Dendritic cell treated with granulocyte-macrophage colony-stimulating factor and Interleukin-4, amounts not matched to agents 40 ng/mL and 50 ng/mL, for 4 days (primary cell): ENCODE results near the gene PDLIM5.

Experiments used
- H3K27ac Mint-ChIP-seq: one replicate; pipeline ENCODE4 v1.8.0; 2022; ENCODE audit warnings: mild to moderate bottlenecking, mixed read lengths
- H3K27me3 Mint-ChIP-seq: one replicate; pipeline ENCODE4 v1.8.0; 2022; ENCODE audit warnings: mild to moderate bottlenecking, mixed read lengths
- H3K36me3 Mint-ChIP-seq: one replicate; pipeline ENCODE4 v1.8.0; 2022; ENCODE audit warnings: low read depth, mixed read lengths
- H3K4me1 Mint-ChIP-seq: one replicate; pipeline ENCODE4 v1.8.0; 2022; ENCODE audit warnings: low read depth, mixed read lengths
- H3K4me3 Mint-ChIP-seq: one replicate; pipeline ENCODE4 v1.8.0; 2022; ENCODE audit warnings: mild to moderate bottlenecking, moderate library complexity, mixed read lengths
- H3K9me3 Mint-ChIP-seq: one replicate; pipeline ENCODE4 v1.8.0; 2022; ENCODE audit warnings: mixed read lengths
- intact Hi-C: fragments of 100-400 bp; cut with micrococcal nuclease; formaldehyde crosslinking; loops from one replicate; pipeline ENCODE4 v1.15.0; 2022

Gene PDLIM5

GRCh38 chr4:94561249-94562024 lies 109.7 kb downstream of the PDLIM5 start:
- Mint-ChIP-seq H3K36me3 (no peaks in the 10 kb centered on the region), H3K27me3 (no peaks in the 10 kb centered on the region), H3K27ac (peak overlapping the region; percentile 57), H3K9me3 (no peaks in the 10 kb centered on the region), H3K4me1 (peaks cover 16% of the 10 kb centered on the region), H3K4me3 (no peak overlapping the region)
- intact Hi-C loops = no loop called here

GRCh38 chr4:94562285-94562684 lies 110.5 kb downstream of the PDLIM5 start:
- no peaks in the 10 kb centered on the region for H3K36me3 Mint-ChIP-seq

GRCh38 chr4:94564252-94564651 lies 112.5 kb downstream of the PDLIM5 start:
- peaks cover 8% of the 10 kb centered on the region for H3K4me1 Mint-ChIP-seq
- no peak overlapping the region for H3K27ac Mint-ChIP-seq
- H3K4me3 Mint-ChIP-seq = no peak overlapping the region
- no peaks in the 10 kb centered on the region for H3K36me3 Mint-ChIP-seq
- no peaks in the 10 kb centered on the region for H3K27me3 Mint-ChIP-seq
- intact Hi-C loops = no loop called here
- H3K9me3 Mint-ChIP-seq = no peaks in the 10 kb centered on the region

More at GRCh38 chr4:94562285-94562684, 110.5 kb downstream of the PDLIM5 start:
- intact Hi-C loops = no loop called here
- Mint-ChIP-seq H3K4me3 (no peak overlapping the region), H3K4me1 (peaks cover 15% of the 10 kb centered on the region), H3K27ac (no peak overlapping the region), H3K9me3 (no peaks in the 10 kb centered on the region), H3K27me3 (no peaks in the 10 kb centered on the region)

- intact Hi-C loops = no loop called here
- H3K4me1 Mint-ChIP-seq = peaks cover 4% of the 10 kb centered on the region
- H3K9me3 Mint-ChIP-seq = no peaks in the 10 kb centered on the region
- no peaks in the 10 kb centered on the region for H3K27me3 Mint-ChIP-seq
- H3K27ac Mint-ChIP-seq = no peak overlapping the region
- no peaks in the 10 kb centered on the region for H3K36me3 Mint-ChIP-seq
- H3K4me3 Mint-ChIP-seq = no peak overlapping the region
These were observed 114.7 kb downstream of the PDLIM5 start for GRCh38 chr4:94566420-94566819.

- Mint-ChIP-seq H3K4me1 (no peaks in the 10 kb centered on the region), H3K9me3 (no peaks in the 10 kb centered on the region), H3K27ac (no peak overlapping the region), H3K27me3 (no peaks in the 10 kb centered on the region), H3K4me3 (no peak overlapping the region), H3K36me3 (no peaks in the 10 kb centered on the region)
- intact Hi-C loops = no loop called here
These were observed 116.1 kb downstream of the PDLIM5 start for GRCh38 chr4:94567811-94568210.

GRCh38 chr4:94570558-94570957 lies 118.8 kb downstream of the PDLIM5 start:
- intact Hi-C loops = no loop called here
- Mint-ChIP-seq H3K4me3 (no peak overlapping the region), H3K27ac (no peak overlapping the region), H3K4me1 (peaks cover 1% of the 10 kb centered on the region), H3K27me3 (no peaks in the 10 kb centered on the region), H3K9me3 (no peaks in the 10 kb centered on the region), H3K36me3 (peaks cover 18% of the 10 kb centered on the region)

- Mint-ChIP-seq H3K27me3 (no peaks in the 10 kb centered on the region), H3K9me3 (no peaks in the 10 kb centered on the region), H3K36me3 (peaks cover 26% of the 10 kb centered on the region), H3K4me3 (no peak overlapping the region), H3K27ac (no peak overlapping the region), H3K4me1 (peaks cover 5% of the 10 kb centered on the region)
- intact Hi-C loops = no loop called here
These were observed 119.6 kb downstream of the PDLIM5 start for GRCh38 chr4:94571298-94571697.

GRCh38 chr4:94571715-94572114 lies 120.0 kb downstream of the PDLIM5 start:
- Mint-ChIP-seq H3K9me3 (no peaks in the 10 kb centered on the region), H3K4me3 (no peak overlapping the region), H3K4me1 (peaks cover 5% of the 10 kb centered on the region), H3K36me3 (peaks cover 27% of the 10 kb centered on the region), H3K27me3 (no peaks in the 10 kb centered on the region), H3K27ac (no peak overlapping the region)
- intact Hi-C loops = no loop called here

- Mint-ChIP-seq H3K36me3 (peaks cover 27% of the 10 kb centered on the region), H3K9me3 (no peaks in the 10 kb centered on the region), H3K27ac (no peak overlapping the region), H3K27me3 (no peaks in the 10 kb centered on the region), H3K4me3 (no peak overlapping the region), H3K4me1 (peaks cover 5% of the 10 kb centered on the region)
- intact Hi-C loops = no loop called here
These were observed 122.3 kb downstream of the PDLIM5 start for GRCh38 chr4:94574050-94574449.

- Mint-ChIP-seq H3K27me3 (no peaks in the 10 kb centered on the region), H3K4me3 (no peak overlapping the region), H3K9me3 (no peaks in the 10 kb centered on the region), H3K4me1 (peaks cover 5% of the 10 kb centered on the region), H3K36me3 (peaks cover 27% of the 10 kb centered on the region), H3K27ac (no peak overlapping the region)
- intact Hi-C loops = no loop called here
These were observed 122.9 kb downstream of the PDLIM5 start for GRCh38 chr4:94574616-94575015.

GRCh38 chr4:94575652-94576051 lies 123.9 kb downstream of the PDLIM5 start:
- no peak overlapping the region for H3K27ac Mint-ChIP-seq
- H3K4me1 Mint-ChIP-seq = peaks cover 5% of the 10 kb centered on the region
- no peaks in the 10 kb centered on the region for H3K9me3 Mint-ChIP-seq
- H3K4me3 Mint-ChIP-seq = no peak overlapping the region
- intact Hi-C loops = no loop called here
- peaks cover 27% of the 10 kb centered on the region for H3K36me3 Mint-ChIP-seq
- H3K27me3 Mint-ChIP-seq = no peaks in the 10 kb centered on the region

- H3K4me3 Mint-ChIP-seq = no peak overlapping the region
- H3K4me1 Mint-ChIP-seq = peaks cover 5% of the 10 kb centered on the region
- peaks cover 27% of the 10 kb centered on the region for H3K36me3 Mint-ChIP-seq
- no peak overlapping the region for H3K27ac Mint-ChIP-seq
- no peaks in the 10 kb centered on the region for H3K9me3 Mint-ChIP-seq
- no peaks in the 10 kb centered on the region for H3K27me3 Mint-ChIP-seq
- intact Hi-C loops = no loop called here
These were observed 124.5 kb downstream of the PDLIM5 start for GRCh38 chr4:94576210-94576609.

GRCh38 chr4:94577136-94577535 lies 125.4 kb downstream of the PDLIM5 start:
- Mint-ChIP-seq H3K27ac (no peak overlapping the region), H3K36me3 (peaks cover 27% of the 10 kb centered on the region), H3K27me3 (no peaks in the 10 kb centered on the region), H3K9me3 (no peaks in the 10 kb centered on the region), H3K4me3 (no peak overlapping the region), H3K4me1 (peaks cover 5% of the 10 kb centered on the region)
- intact Hi-C loops = no loop called here

GRCh38 chr4:94578195-94578594 lies 126.5 kb downstream of the PDLIM5 start:
- no peaks in the 10 kb centered on the region for H3K27me3 Mint-ChIP-seq
- H3K4me1 Mint-ChIP-seq = peaks cover 5% of the 10 kb centered on the region
- H3K36me3 Mint-ChIP-seq = peaks cover 33% of the 10 kb centered on the region
- no peak overlapping the region for H3K27ac Mint-ChIP-seq
- intact Hi-C loops = no loop called here
- H3K4me3 Mint-ChIP-seq = no peak overlapping the region
- no peaks in the 10 kb centered on the region for H3K9me3 Mint-ChIP-seq

- Mint-ChIP-seq H3K27ac (no peak overlapping the region), H3K4me1 (no peaks in the 10 kb centered on the region), H3K9me3 (no peaks in the 10 kb centered on the region), H3K27me3 (no peaks in the 10 kb centered on the region), H3K36me3 (peaks cover 26% of the 10 kb centered on the region), H3K4me3 (no peak overlapping the region)
- intact Hi-C loops = no loop called here
These were observed 130.0 kb downstream of the PDLIM5 start for GRCh38 chr4:94581766-94582165.
